OCI-LY1 (cell line): ENCODE measurements around the gene ECSCR.

Experiments used
- H2AFZ ChIP-seq: fragments of 200-600 bp; sonication (generic), shearing (Covaris generic); 2 replicates; pipeline ENCODE4 v1.6.0; 2014; ENCODE audit warnings: antibody characterized with exemption, mild to moderate bottlenecking, low read length
- H3F3A ChIP-seq: fragments of 200-600 bp; sonication (generic), shearing (Covaris generic); 2 replicates; pipeline ENCODE4 v1.6.0; 2014; ENCODE audit warnings: mild to moderate bottlenecking, antibody characterized with exemption, low read length, moderate library complexity; ENCODE audit not compliant: insufficient read depth
- H3K27ac ChIP-seq: fragments of 200-600 bp; sonication (generic); 2 replicates; pipeline ENCODE4 v1.5.1; 2014; ENCODE audit warnings: low read length, mixed run types, mild to moderate bottlenecking, low read depth; ENCODE audit not compliant: poor library complexity, severe bottlenecking
- H3K27me3 ChIP-seq: fragments of 200-600 bp; sonication (generic); 2 replicates; pipeline ENCODE4 v1.6.0; 2014; ENCODE audit warnings: antibody characterized with exemption, mild to moderate bottlenecking, low read length, moderate library complexity; ENCODE audit not compliant: insufficient read depth
- H3K36me3 ChIP-seq: fragments of 200-600 bp; sonication (generic); 2 replicates; pipeline ENCODE4 v1.6.1; 2014; ENCODE audit warnings: mild to moderate bottlenecking, antibody characterized with exemption, low read length, moderate library complexity, mixed read lengths; ENCODE audit not compliant: insufficient read depth
- H3K4me1 ChIP-seq: fragments of 200-600 bp; sonication (generic); 2 replicates; pipeline ENCODE4 v1.5.1; 2014; ENCODE audit warnings: mild to moderate bottlenecking, low read length, moderate library complexity; ENCODE audit not compliant: insufficient read depth, severe bottlenecking
- H3K4me2 ChIP-seq: fragments of 200-600 bp; sonication (generic), shearing (Covaris generic); 2 replicates; pipeline ENCODE4 v1.6.1; 2014; ENCODE audit warnings: low read length
- H3K4me3 ChIP-seq: fragments of 200-600 bp; sonication (generic); 2 replicates; pipeline ENCODE4 v1.5.1; 2014; ENCODE audit warnings: low read length, low read depth, mild to moderate bottlenecking, mixed read lengths; ENCODE audit not compliant: poor library complexity, severe bottlenecking
- H3K79me2 ChIP-seq: fragments of 200-600 bp; shearing (Covaris generic); 2 replicates; pipeline ENCODE4 v1.6.1; 2016; ENCODE audit warnings: mixed run types, low read length, mixed read lengths; ENCODE audit not compliant: insufficient read depth
- H3K9ac ChIP-seq: fragments of 200-600 bp; sonication (generic), shearing (Covaris generic); 2 replicates; pipeline ENCODE4 v1.6.1; 2014; ENCODE audit warnings: mild to moderate bottlenecking, low read length, mixed read lengths
- H3K9me2 ChIP-seq: fragments of 200-600 bp; sonication (generic), shearing (Covaris generic); 2 replicates; pipeline ENCODE4 v1.6.1; 2014; ENCODE audit warnings: low read depth, mild to moderate bottlenecking, low read length, mixed read lengths
- H3K9me3 ChIP-seq: fragments of 200-600 bp; shearing (Covaris generic); 2 replicates; pipeline ENCODE4 v1.6.1; 2014; ENCODE audit warnings: low read length, mixed read lengths
- H4K20me1 ChIP-seq: fragments of 200-600 bp; sonication (generic), shearing (Covaris generic); 2 replicates; pipeline ENCODE4 v1.6.0; 2016; ENCODE audit warnings: mild to moderate bottlenecking, low read length; ENCODE audit not compliant: insufficient read depth
- EZH2 ChIP-seq: fragments of 200-600 bp; sonication (generic), shearing (Covaris generic); IDR thresholded peaks from 2 replicates; pipeline ENCODE4 v1.8.0; 2017; ENCODE audit warnings: borderline replicate concordance, mixed run types, mild to moderate bottlenecking, antibody characterized with exemption, low read length, moderate library complexity, mixed read lengths
- TF ChIP-seq, protein P1 (sequence below): fragments of 200-600 bp; sonication (generic), shearing (Covaris generic); IDR thresholded peaks from 2 replicates; pipeline ENCODE4 v1.5.1; 2017; ENCODE audit warnings: mild to moderate bottlenecking, antibody characterized with exemption, low read length, moderate library complexity, mixed read lengths

Gene ECSCR

DNA sequence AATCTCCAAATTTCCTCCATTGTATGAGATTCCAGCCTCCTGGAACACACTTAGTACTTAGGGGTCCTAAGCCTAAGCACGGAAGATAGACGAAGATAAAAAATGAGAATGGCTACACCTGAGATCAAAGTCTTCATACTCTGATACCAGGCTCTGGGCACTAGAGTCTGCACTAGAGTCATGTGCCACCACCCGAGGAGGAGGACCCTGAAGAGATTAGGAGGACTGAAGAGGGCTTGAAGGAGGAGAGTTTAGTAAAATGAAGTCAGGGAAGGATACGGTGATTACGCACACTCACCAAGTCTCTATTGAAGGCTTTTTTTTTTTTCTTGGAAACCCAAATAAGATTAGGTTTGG lies 58.1 kb downstream of the ECSCR start:
- Histone ChIP-seq H3K9me2 (no peaks in the 10 kb centered on the region), H3K9me3 (no peaks in the 10 kb centered on the region), H3K36me3 (no peaks in the 10 kb centered on the region), H3K4me2 (peak overlapping the region; percentile 84), H3K27ac (peak overlapping the region; percentile 89), H4K20me1 (no peaks in the 10 kb centered on the region), H3F3A (no peaks in the 10 kb centered on the region), H2AFZ (peak overlapping the region; percentile 8; the same call in 1 of the 2 replicates), H3K27me3 (no peaks in the 10 kb centered on the region), H3K4me1 (peaks cover 38% of the 10 kb centered on the region), H3K79me2 (no peaks in the 10 kb centered on the region), H3K4me3 (peak overlapping the region; percentile 62), H3K9ac (peak overlapping the region; percentile 55)
- TF ChIP-seq, protein P1, sequence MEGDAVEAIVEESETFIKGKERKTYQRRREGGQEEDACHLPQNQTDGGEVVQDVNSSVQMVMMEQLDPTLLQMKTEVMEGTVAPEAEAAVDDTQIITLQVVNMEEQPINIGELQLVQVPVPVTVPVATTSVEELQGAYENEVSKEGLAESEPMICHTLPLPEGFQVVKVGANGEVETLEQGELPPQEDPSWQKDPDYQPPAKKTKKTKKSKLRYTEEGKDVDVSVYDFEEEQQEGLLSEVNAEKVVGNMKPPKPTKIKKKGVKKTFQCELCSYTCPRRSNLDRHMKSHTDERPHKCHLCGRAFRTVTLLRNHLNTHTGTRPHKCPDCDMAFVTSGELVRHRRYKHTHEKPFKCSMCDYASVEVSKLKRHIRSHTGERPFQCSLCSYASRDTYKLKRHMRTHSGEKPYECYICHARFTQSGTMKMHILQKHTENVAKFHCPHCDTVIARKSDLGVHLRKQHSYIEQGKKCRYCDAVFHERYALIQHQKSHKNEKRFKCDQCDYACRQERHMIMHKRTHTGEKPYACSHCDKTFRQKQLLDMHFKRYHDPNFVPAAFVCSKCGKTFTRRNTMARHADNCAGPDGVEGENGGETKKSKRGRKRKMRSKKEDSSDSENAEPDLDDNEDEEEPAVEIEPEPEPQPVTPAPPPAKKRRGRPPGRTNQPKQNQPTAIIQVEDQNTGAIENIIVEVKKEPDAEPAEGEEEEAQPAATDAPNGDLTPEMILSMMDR: no peak; the same call in 1 of the 2 replicates

DNA sequence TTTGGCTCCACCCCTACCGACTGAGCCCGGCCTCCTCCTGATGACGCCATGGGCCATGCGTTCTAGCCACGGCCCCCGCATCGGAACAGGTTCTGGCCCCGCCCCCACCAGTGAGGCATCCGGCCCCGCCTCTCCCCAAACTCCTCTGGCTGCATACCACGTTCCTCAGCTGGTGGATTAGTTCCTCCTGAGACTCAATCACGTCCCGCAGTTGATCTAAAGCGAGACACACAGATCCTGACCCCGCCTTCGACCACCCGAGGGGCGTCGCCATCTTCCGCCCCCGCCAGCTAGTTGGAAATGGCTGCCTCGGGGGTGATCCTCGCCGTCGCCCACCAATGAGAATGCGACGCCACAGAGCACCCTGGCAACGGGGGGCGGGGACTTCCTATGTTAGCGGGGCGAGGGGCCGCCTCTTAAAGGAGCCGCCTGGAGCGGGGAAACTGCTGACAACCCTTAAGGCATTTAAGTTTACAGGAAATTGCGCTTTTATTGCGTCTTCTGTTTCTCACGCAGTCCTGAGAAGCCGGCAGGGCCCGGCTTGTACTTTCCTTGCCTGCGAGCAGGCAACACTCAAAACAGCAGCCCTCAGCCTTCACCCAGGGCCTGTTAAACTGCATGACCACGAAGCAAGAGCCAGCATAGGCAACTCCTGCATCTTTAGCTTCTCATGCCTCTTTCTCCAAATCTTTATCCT lies 58.6 kb downstream of the ECSCR start, which contains the start of gene SPATA24:
SPATA24 (minus strand) TSS at position 303 of the 697 bp plus-strand sequence; CDS start at position 274, 29 bp downstream.
- no peaks in the 10 kb centered on the region for H4K20me1 ChIP-seq
- peak within 1 kb of the TSS; percentile 62 for H3K4me3 ChIP-seq
- H3K9me3 ChIP-seq: no peaks in the 10 kb centered on the region
- peaks cover 38% of the 10 kb centered on the region for H3K4me1 ChIP-seq
- H3K79me2 ChIP-seq: no peaks in the 10 kb centered on the region
- peak within 1 kb of the TSS; percentile 58 for H3K9ac ChIP-seq
- peak within 1 kb of the TSS; percentile 84 for H3K4me2 ChIP-seq
- no peak for TF ChIP-seq EZH2
- TF ChIP-seq, protein P1: no peak
- no peaks in the 10 kb centered on the region for H3K36me3 ChIP-seq
- H3K9me2 ChIP-seq: no peaks in the 10 kb centered on the region
- H3F3A ChIP-seq: no peaks in the 10 kb centered on the region
- peak within 1 kb of the TSS; percentile 89 for H3K27ac ChIP-seq
- peak within 1 kb of the TSS; percentile 8; the same call in 1 of the 2 replicates for H2AFZ ChIP-seq
- H3K27me3 ChIP-seq: no peaks in the 10 kb centered on the region

DNA sequence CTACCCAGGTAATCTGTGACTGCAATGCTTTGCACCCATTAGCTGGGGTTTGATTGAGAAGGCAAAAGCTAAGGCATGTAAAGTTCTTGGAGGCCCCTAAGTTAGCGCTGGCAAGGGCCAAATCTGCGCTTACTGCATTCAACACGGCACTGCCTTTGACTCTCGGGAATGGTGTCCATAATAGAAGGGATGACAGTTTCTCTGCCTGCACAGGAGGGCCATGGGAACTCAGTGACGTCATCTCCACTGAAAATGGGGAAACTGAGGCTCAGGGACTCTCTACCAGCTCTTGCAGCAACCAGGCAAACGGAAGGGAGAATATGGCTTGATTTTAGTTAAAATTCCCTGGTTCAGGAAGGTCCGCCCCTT lies 59.1 kb downstream of the ECSCR start:
- peak overlapping the region; percentile 58 for H3K9ac ChIP-seq

More for the DNA sequence above, 59.1 kb downstream of the ECSCR start:
- H3K4me3 ChIP-seq: peak overlapping the region; percentile 62
- H3K9me3 ChIP-seq: no peaks in the 10 kb centered on the region
- H3K27ac ChIP-seq: peak overlapping the region; percentile 89
- no peak overlapping the region for H2AFZ ChIP-seq
- no peaks in the 10 kb centered on the region for H3F3A ChIP-seq
- H3K79me2 ChIP-seq: no peaks in the 10 kb centered on the region
- H3K27me3 ChIP-seq: no peaks in the 10 kb centered on the region
- no peaks in the 10 kb centered on the region for H3K9me2 ChIP-seq
- no peaks in the 10 kb centered on the region for H3K36me3 ChIP-seq
- peaks cover 34% of the 10 kb centered on the region for H3K4me1 ChIP-seq
- peak overlapping the region; percentile 84 for H3K4me2 ChIP-seq
- TF ChIP-seq, protein P1: no peak
- no peak for TF ChIP-seq EZH2
- H4K20me1 ChIP-seq: no peaks in the 10 kb centered on the region
